Stimulated activated CD8-positive, alpha-beta memory T cell treated with anti-CD3 and anti-CD28 coated beads, Interleukin-12 subunit alpha, Interleukin-12 subunit beta, amount 100 ng/mL, for 24 hours (primary cell): Measurements from ENCODE around the gene ABL1.
"Not testable (repeated sequence)": the region's sequence is repeated elsewhere in the genome, so short reads cannot be mapped to it uniquely, and the experiment has no call there.

Experiments used
- DNase-seq: peaks from one replicate; pipeline ENCODE4 v3.0.0-alpha.2; 2020; ENCODE audit errors: extremely low read depth

ABL1 gene

DNA sequence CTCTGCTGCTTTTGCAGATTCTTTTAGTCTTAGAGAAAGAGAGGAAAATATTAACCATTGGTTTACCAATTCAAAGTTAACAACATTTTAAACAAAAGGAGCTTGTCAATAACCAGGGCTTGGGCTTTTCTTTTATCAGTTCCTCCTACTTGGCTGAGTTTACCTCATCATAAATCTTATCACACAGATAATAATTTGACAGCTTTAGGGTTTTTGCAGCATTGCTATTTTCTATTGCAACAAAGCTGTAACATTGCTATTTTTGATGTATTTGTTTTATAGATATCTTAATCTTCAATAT lies 9.8 kb upstream of the ABL1 start:
- DNase-seq = no peak

DNA sequence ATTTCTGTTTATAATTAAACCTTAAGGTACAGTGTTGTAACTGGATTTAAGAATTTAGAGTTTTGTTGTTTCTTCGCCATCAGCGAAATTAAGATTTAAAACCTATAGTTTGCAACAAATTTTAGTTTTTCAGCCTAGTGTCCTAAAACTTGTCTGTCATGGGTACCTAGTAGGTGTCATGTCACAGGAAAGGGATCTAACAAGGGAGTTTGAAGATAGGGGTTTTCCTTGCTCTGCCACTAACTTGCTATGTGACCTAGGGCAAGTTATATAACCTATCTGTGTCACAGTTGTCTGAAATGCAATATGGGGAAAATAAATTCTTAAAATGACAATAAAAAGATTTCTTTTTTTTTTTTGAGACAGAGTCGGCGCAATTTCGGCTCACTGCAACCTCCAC lies 9.2 kb upstream of the ABL1 start:
- DNase-seq = no peak

DNA sequence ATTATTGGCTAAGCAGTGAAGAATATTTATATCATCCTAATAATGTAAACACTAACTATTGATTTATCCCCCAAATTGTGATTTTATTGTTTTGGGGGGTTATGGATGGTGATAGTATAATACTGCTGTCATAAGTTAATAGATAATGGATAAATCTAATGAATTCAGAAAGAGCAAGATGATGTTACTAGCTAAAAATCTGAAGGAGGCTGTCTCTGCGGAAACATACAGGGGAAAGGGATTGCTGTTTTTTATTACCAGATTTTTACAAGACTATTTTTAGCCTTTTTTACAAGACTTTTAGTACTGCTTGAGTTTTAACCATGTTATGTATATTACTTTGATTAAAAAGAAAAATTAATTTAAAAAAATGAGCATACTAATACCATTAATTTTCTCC lies 5.3 kb upstream of the ABL1 start:
- no peak for DNase-seq

DNA sequence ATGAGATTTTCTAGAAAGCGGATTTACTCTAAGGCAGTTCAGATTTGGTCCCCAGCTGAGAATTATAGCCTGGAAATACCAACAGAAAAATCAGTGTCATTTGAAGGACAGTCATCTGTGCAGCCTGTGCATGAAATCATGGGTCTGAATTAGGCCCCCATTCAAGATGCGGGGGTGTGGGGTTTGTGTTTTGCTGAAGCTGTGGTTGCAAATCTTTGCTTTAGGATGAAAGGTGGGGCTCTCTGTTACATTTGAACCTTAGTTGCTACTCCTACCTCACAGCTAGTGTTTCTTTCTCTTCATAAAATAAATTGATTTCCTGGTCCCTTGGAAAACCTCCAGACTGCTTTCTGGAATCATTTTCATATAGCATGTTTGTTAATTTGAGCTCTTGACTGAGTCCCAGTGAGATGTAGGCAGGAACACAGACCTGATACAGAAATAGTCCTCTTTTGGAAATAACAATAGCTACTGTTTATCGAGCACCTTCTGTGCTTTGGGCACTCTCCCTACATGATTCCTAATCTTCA lies 4.8 kb upstream of the ABL1 start:
- DNase-seq = no peak

DNA sequence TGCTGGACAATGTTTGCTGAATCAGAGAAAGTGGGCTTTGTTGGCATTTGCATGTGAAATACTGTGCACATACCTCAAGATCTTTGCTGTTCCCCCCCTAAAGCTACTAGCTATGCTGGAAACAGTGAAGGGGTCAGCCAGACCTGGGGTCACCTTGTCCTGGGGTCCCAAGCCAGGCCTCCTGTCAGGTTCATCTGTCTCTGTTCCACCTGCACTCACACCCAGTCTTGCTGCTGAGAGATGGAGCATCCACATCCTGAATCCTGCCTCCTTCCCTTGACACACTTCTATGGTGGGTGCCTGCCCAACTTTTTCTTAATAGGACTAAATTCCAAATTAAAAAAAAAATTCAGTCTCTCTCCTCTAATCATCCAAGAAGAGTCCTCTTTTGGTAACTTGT lies 4.0 kb upstream of the ABL1 start:
- DNase-seq = no peak

DNA sequence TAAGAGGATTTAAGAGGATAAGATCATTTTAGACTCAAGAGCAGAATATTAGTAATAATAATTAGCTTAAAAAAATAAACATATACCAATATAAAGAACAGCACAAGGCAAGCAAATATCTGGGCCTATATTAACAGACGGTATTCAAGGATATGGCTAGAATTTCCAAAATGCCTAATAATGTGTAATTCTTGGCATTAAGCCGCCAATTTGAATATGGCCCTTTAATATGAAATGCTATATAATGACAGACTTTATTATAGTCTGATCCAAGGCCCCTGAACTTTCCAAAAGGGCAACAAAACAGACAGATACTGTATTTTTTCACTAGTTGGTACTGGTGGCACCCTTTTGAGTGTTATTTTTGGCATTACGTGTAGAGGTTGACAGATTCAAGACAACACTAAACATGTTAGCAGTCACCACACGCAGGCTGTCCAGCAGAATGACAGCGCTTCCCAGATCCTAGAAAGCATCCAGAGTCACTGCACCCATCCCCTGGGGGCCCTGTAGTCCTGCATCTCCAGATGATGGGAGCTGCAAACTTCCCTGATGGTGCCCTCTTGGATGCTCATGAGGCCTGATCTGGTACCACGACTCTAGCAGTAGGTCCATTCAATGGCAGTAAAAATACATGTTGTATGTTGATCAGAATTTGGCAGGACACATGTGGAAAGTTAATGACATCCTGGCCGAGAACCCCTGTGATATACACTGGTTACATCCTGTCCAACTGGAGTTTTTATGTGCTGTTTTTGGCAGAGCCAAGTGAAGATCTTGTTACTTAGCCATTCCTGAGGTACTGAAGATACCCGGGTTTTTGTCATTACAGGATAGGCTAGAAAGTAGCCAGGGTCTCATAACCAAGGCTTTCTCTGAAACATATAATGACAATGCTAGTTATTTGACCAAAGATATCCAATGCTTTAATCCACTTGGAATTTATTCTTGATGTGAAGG lies 1.7 kb upstream of the ABL1 start:
- no peak for DNase-seq

DNA sequence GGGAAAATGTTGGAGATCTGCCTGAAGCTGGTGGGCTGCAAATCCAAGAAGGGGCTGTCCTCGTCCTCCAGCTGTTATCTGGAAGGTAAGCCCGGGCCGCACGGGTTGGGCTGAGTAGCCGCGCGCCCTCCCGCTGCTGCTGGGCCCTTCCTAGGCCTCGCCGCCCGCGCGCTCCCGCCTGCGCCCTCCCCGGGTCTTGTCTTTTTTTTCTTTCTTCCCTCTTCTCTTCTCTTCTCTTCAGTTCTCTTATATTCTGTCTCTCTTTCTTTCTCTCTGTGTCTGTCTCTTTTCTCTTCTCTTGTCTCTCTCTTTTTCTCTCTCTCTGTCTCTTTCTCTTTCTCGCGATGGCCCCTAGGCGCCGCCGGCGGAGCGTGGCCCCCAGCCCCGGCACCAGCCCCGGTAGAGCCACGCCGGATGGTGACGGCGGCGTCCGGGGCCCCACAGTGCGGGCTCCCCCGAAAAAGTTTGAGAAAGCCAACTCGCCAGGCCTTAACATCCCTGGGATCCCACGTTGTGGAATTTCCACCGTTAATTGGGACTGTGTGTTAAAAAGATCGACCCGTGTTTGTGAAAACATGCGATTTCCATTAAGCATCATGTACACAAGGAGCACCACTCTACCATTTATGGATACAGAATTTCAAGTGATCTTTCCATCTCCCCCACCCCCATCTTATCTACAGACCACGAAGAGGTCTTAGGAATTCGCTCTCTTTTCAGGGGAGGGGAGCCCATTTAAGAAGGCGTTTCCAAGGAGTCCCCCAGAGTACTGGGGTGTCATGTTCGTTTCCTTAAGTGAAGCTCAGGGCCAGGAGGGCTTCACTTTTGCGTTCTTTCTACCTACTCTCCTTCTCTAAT lies 616 bp downstream of the ABL1 start:
- DNase-seq = no peak

DNA sequence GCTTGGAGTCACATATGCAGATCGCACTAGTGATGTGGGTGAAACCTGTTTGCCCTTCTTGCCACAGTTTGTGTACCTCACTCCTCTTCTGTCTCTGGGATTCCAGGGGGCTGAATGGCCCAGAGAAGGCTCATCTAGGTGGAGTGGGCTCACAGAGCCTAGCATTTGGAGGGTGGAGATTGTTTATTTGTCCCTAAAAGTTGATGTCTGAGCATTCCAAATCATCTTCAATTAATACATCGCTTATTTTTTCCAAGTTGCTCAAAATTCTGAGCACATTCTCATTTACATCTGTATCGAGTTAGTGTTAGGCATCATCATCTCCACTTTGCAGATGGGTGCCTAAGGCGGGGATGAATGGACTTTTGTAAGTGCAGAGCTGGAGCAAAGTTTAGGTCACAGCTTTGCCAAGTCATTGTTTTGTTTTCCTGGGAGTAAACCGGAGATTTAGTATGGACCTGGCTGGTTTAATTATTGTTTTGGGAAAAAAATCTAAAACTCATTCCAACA lies 2.0 kb downstream of the ABL1 start:
- DNase-seq = no peak

DNA sequence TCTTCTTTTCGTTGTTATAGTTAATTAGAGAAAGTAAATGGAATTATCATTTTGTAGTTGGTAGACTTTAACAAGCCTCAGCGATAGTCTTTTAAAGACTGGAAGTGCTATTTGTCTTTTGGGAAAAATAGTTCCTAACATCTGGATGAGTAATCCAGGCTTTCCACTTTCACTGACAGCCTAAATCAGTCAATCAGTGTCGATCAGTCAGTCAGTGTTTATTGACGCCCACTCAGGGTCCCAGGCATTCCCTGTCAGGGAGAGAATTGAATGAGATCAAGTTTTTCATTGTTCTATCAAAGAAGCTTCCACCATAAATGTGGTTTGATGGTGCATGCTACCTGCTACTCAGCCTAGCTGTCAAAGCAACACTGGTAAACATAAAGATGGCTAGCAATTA lies 2.6 kb downstream of the ABL1 start:
- DNase-seq = no peak

DNA sequence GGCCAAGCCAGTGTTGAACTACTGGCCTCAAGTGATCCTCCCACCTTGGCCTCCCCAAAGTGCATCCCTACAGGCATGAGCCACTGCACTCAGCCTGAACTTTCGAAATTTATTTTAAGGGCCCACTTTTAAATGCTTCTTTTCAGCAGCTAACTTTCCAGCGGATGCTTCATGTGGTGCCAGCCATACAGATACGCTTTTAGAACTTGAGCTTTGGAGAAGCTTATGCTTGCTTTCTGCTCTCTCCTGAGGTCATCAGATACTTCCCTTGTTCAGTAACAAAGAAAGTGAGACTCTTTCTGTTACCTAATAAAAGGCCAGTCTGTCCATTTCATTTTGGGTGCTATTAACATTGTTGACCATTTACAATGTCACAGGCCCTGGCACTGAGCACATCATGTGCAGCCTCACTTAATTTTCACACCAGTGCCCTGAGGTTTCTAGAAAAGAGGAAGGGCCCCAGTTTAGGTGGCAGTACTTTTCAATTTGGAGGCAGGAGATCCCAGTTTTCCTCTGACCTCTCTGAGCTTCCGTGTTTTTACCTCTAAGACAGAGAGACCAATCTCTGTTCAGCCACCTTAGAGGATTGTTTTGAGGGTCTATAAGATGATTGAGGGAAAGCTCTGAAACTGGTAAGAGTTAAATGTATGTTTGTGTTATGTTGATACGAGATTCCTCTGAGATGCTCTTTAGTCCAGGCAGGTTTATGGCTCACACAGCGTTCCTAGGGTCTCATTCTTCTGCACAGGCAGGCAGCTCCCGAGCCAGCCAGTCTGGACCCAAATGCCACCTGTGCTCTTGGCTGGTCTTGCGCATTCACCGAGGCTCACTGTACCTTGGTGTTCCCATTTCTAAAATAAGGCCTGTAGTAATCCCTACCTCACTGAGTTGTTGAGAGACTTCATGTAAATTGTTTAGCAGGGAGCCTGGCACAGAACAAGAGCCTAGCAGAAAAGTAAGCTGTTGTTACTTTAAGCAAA lies 4.4 kb downstream of the ABL1 start:
- no peak for DNase-seq

DNA sequence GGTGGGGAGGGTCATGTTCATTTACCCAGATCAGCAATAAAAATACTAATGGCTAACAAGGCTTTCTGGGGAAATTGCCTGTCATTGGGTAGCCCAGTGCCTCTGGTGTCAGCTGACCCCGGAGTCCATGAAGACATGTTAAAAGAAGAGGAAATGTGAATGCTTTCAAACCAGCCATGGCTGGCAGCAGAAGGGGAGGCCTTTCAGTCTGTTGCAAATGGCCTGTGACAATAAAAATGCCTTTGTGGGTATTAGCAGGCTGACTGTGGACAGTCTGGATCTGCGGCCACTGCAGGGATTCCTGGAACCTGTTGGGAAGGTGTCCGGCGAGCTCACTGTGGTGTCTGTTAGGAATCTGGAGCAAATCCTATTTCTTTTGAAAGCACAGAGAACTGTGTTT lies 7.5 kb downstream of the ABL1 start:
- no peak for DNase-seq

DNA sequence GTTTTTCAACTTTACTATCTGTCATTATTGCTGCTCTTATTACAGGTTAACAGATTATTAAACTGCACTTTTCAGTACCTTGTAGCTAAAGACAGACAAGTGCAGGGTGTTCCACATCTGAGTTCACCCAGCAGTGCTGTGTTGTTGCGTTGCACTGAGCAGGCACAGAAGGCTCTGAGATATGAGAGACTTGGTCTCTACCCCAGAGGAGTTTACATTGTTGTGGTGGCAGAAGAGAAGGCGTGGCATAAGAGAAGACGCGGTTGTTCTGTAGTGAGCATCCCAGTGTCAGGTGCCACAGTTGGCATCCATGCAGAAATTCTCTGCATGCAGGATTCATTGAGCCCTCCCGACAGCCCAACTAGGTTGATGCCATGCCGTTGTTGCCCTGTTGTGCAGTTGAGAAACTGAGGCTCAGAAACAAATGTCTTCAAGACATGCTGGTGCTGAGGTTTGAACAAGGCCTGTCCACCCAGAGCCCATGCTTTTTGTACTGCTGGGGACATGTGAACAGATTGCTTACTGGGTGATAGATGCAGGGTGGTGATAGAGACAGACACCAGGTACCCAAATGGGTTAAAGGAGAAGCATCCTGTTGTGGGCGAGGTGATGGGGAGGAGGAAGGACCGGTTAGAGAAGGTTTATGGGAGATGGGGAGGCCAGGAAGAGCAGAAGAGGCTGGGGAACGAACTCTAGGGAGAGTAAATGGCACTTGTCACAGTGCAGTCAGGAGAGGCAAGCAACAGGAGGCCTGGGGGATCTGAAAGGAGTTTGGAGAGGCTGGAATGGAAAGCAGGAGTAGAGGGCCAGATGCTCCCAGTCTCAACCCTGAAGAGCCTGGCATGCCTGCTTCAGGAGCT lies 8.2 kb downstream of the ABL1 start:
- no peak for DNase-seq

DNA sequence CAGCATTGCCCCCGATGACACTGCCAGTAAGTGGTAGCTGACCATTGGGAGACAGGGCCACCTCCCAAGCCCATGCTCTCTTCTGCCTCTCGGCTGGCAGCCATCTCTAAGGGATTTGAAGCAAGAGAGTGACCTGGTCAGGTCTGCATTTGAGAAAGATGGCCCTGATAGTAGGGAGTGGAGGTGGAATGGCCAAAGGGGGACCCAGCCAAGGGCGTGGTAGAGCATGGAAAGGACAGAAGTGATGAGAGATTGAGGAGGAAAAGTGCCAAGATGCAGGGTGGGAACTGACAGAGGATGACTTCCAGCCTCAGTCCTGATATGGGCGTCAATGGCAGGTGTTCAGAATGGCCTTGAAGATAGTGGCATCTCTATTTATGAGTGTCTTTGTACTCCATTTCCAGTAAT lies 9.0 kb downstream of the ABL1 start:
- no peak for DNase-seq

DNA sequence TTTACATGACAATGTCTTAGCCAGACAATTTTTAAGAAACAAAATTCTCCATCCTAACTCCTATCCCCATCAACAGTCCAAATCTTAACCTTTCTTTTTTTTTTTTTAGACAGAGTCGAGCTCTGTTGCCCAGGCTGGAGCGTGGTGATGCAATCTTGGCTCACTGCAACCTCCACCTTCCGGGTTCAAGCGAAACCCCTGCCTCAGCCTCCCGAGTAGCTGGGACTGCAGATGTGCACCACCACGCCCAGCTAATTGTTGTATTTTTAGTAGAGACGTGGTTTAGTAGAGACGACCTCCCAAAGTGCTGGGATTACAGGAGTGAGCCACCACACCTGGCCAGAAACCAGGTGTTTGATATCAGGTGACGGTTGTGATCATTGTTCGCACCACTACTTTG lies 10.2 kb downstream of the ABL1 start:
- no peak for DNase-seq

DNA sequence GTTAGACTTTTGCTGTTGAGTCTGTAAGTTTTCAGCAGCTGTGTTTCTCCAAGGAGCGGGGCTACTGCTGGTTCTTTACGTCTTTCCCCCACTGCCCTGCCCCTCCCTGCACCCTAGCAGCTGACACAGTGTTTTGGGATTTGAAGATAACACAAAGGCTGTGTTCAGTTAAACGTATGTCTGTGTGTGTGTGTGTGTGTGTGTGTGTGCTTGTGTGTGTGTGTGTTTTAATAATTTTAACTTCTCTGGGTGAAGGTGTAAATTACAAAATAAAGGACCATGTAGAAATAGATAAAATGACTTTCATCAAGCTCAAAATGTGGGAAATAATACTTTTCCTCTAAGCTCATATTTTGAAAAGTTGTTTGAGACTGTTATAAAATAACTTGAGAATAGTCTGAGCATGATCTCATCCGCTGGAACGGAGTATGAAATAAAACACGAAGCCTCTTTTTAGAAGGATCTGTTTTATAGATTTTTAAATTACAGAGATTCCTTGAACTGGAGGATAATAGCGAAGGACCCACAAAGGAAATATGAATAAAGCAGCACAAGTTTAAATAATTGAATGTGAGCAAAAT lies 10.9 kb downstream of the ABL1 start:
- DNase-seq = no peak

DNA sequence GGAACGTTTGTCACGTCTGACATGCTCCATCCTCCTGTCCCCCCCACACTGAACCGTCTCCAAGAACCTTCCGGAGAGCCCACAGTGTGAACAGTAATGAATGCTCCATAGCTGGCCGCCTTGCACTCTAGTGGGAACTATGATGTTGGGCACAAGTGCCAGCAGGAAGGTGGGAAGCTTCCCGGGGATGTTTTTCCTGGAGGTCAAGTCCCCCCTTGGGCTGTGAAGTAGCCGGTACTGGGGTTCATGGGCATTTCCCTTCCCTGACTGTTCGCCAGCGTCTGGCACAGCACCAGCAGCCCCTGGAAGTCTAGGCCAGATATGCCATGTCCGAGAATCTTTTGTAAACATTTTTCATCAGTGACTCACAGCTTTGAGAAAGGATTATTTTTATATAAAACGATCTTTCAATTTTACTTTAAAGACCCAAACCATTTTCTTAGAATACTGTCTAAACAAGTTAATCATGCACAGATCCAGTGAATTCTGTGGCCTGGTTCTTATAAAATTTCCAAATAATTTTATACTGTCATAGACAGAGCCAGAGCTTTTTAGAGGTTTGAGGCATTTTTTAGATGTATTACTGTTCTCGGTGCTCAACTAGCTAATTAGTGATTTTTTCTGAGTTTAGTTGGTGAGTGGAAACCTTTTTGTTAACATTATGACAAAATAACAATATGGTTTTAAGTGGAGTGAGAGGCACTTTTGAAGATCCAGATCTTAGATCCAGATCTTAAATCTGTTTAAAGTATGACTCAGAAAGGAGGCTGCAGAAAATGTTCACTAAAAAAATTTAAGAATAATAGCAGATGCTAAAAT lies 11.6 kb downstream of the ABL1 start:
- DNase-seq = no peak

DNA sequence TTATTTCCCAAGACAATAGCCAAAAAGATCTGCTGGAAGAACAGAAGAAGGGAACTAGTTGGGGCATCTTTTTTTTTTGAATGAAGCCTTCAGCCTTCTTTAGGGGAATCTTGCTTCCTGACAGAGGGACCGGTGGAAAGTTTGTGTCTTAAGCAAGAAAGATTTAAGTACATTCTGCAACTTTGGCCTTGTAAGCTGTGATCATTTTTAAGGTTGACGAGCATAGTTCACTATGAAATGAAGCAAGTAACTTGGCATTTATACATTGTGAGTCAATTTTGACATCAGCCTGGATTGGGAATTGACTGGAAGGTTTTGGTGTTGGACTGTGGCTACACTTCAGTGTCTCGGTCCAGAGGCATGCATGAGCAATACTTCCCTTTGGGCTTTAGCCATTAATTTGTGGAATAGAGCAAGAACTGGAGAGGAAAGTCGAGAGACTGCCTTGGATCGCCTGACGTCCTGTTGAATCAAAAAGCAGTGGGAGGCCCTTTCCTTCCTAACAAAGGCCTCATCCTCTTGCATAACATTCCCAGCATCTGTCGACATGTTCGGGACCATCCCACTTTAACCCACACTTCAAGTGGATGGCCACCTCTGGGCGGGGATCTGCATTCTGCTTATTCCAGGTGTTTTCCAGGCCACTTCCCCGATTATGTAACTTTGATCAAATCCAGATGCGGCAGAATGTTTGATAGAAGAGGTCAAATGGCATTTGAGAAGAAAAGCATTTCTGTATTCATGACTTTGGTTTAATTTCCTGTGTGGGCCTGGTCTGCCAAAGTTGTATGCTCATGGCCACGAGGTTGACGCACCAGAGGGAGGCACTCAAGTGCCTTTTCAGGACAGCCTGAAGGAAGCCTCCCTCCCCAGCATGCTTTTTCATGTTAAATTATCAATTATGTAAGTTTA lies 12.5 kb downstream of the ABL1 start:
- no peak for DNase-seq

DNA sequence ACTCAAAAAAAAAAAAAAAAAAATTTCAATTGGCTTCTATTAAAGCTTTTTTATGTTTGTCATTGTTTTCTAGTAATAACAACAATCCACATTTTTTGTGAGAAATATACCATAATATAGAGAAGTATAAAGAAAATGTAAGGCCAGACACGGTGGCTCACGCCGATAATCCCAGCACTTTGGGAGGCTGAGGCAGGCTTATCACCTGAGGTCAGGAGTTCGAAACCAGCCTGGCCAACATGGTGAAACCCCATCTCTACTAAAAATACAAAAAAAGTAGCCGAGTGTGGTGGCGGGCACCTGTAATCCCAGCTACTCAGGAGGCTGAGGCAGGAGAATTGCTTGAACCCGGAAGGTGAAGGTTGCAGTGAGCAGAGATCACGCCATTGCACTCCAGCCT lies 13.5 kb downstream of the ABL1 start:
- DNase-seq = not testable (repeated sequence)
